Activated CD4-positive, alpha-beta memory T cell treated with anti-CD3 and anti-CD28 coated beads for 36 hours (primary cell): ENCODE data around the gene ADGRF1. TPM values are rescaled to one million over a fixed set of nuclear protein-coding genes. Genes with fewer than 3 reads are reported as not detected.

Source experiments
- CTCF ChIA-PET: fragments of 350-600 bp; sonication (Branson Sonifier 250); formaldehyde crosslinking; loops from one replicate; lab custom pipeline; 2021; ENCODE audit warnings: antibody characterized with exemption, inconsistent platforms; lab: Charles Lee
- POLR2A ChIA-PET: fragments of 350-600 bp; sonication (Branson Sonifier 250); formaldehyde crosslinking; loops from one replicate; lab custom pipeline; 2021; ENCODE audit warnings: antibody characterized with exemption; lab: Charles Lee
- DNase-seq: peaks from one replicate; pipeline ENCODE4 v3.0.0-alpha.2; 2020
- H3K27ac Mint-ChIP-seq: one replicate; pipeline ENCODE4 v1.8.0; 2021; ENCODE audit warnings: mixed read lengths
- H3K27me3 Mint-ChIP-seq: one replicate; pipeline ENCODE4 v1.8.0; 2021; ENCODE audit warnings: mixed read lengths
- H3K36me3 Mint-ChIP-seq: one replicate; pipeline ENCODE4 v1.8.0; 2021; ENCODE audit warnings: mixed read lengths
- H3K4me1 Mint-ChIP-seq: one replicate; pipeline ENCODE4 v1.8.0; 2021; ENCODE audit warnings: low read depth, mixed read lengths
- H3K4me3 Mint-ChIP-seq: one replicate; pipeline ENCODE4 v1.8.0; 2021; ENCODE audit warnings: mild to moderate bottlenecking, mixed read lengths
- H3K9me3 Mint-ChIP-seq: one replicate; pipeline ENCODE4 v1.8.0; 2021; ENCODE audit warnings: mixed read lengths
- intact Hi-C: fragments of 100-400 bp; cut with micrococcal nuclease; formaldehyde crosslinking; loops from one replicate; pipeline ENCODE4 v1.15.1; 2023
- total RNA-seq, 2 experiments: library from RNA; stranded (reverse); gene quantifications; one replicate each; pipeline ENCODE4 v1.2.3, GENCODE V29; 2021

ADGRF1 gene
- total RNA-seq, 2 experiments from 2014 or later, result not detected

- POLR2A ChIA-PET, result no interaction called here
- Mint-ChIP-seq H3K36me3 (no peaks in the 10 kb centered on the region), H3K4me3 (no peak overlapping the region), H3K4me1 (no peaks in the 10 kb centered on the region), H3K27me3 (peaks cover 3% of the 10 kb centered on the region), H3K9me3 (no peaks in the 10 kb centered on the region), H3K27ac (no peak overlapping the region)
- intact Hi-C loops, result no loop called here
- no peak for DNase-seq
- CTCF ChIA-PET, result no interaction called here
These were observed 78.5 kb downstream of the ADGRF1 start for GRCh38 chr6:46963626-46964025.

DNA sequence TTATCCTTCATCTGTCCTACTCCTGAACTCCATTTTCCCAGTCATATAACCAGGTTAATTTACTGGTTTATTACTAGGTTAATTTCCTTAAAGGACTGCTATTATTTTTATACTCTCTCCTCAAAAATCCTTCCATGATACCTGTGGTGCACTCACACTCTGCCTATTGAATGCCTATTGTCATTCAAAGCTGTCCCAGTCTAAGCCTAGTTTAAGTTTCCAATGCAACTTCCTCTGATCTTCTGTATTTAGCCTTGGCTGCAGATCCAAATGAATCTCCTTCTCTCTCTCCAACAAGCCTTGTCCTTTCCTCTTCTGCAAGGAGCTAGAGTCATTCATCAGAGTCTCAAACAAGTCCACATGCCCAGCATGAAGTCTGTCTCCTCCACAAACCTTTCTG lies 79.1 kb downstream of the ADGRF1 start:
- no peak overlapping the region for H3K4me3 Mint-ChIP-seq
- H3K27me3 Mint-ChIP-seq, result peaks cover 3% of the 10 kb centered on the region
- H3K9me3 Mint-ChIP-seq, result no peaks in the 10 kb centered on the region
- CTCF ChIA-PET, result no interaction called here
- H3K36me3 Mint-ChIP-seq, result no peaks in the 10 kb centered on the region
- intact Hi-C loops, result no loop called here
- no peak overlapping the region for H3K27ac Mint-ChIP-seq
- no peaks in the 10 kb centered on the region for H3K4me1 Mint-ChIP-seq
- DNase-seq, result no peak
- POLR2A ChIA-PET, result no interaction called here

GRCh38 chr6:46961711-46962110 lies 80.4 kb downstream of the ADGRF1 start:
- H3K4me3 Mint-ChIP-seq, result no peak overlapping the region
- intact Hi-C loops, result no loop called here
- H3K27ac Mint-ChIP-seq, result no peak overlapping the region
- H3K9me3 Mint-ChIP-seq, result no peaks in the 10 kb centered on the region
- CTCF ChIA-PET, result no interaction called here
- no peaks in the 10 kb centered on the region for H3K4me1 Mint-ChIP-seq
- POLR2A ChIA-PET, result no interaction called here
- H3K36me3 Mint-ChIP-seq, result no peaks in the 10 kb centered on the region
- DNase-seq, result no peak
- peaks cover 3% of the 10 kb centered on the region for H3K27me3 Mint-ChIP-seq

- DNase-seq, result no peak
- Mint-ChIP-seq H3K9me3 (no peaks in the 10 kb centered on the region), H3K36me3 (no peaks in the 10 kb centered on the region), H3K27ac (no peak overlapping the region), H3K4me3 (no peak overlapping the region), H3K27me3 (peaks cover 3% of the 10 kb centered on the region), H3K4me1 (no peaks in the 10 kb centered on the region)
- intact Hi-C loops, result no loop called here
- CTCF ChIA-PET, result no interaction called here
- POLR2A ChIA-PET, result no interaction called here
These were observed 80.9 kb downstream of the ADGRF1 start for GRCh38 chr6:46961232-46961631.

GRCh38 chr6:46959419-46959818 lies 82.7 kb downstream of the ADGRF1 start:
- Mint-ChIP-seq H3K4me3 (no peak overlapping the region), H3K36me3 (no peaks in the 10 kb centered on the region), H3K27me3 (peaks cover 2% of the 10 kb centered on the region), H3K4me1 (no peaks in the 10 kb centered on the region), H3K9me3 (no peaks in the 10 kb centered on the region), H3K27ac (no peak overlapping the region)
- POLR2A ChIA-PET, result no interaction called here
- CTCF ChIA-PET, result no interaction called here
- intact Hi-C loops, result no loop called here
- DNase-seq, result no peak

DNA sequence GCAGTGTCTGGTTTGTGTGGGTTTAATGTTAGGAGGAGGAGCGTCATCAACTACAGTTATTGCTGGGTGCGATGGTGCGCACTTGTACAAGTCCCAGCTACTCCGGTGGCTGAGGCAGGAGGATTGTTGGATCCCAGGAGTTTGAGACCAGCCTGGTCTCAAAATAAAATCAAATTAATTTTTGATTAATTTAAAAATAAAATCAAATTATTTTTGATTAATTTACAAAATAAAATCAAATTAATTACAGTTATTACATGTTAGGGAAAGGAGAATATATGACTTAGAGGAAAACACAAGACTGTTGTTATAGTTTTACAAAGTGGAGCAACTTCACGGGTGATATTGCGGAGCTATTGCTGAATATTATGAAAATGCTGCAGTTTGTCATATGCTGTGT lies 85.7 kb downstream of the ADGRF1 start:
- no peaks in the 10 kb centered on the region for H3K36me3 Mint-ChIP-seq
- H3K9me3 Mint-ChIP-seq, result no peaks in the 10 kb centered on the region
- no peaks in the 10 kb centered on the region for H3K4me1 Mint-ChIP-seq
- ChIA-PET POLR2A (no interaction called here), CTCF (no interaction called here)
- no peak for DNase-seq
- peaks cover 7% of the 10 kb centered on the region for H3K27me3 Mint-ChIP-seq
- no peak overlapping the region for H3K4me3 Mint-ChIP-seq
- intact Hi-C loops, result no loop called here
- H3K27ac Mint-ChIP-seq, result no peak overlapping the region

DNA sequence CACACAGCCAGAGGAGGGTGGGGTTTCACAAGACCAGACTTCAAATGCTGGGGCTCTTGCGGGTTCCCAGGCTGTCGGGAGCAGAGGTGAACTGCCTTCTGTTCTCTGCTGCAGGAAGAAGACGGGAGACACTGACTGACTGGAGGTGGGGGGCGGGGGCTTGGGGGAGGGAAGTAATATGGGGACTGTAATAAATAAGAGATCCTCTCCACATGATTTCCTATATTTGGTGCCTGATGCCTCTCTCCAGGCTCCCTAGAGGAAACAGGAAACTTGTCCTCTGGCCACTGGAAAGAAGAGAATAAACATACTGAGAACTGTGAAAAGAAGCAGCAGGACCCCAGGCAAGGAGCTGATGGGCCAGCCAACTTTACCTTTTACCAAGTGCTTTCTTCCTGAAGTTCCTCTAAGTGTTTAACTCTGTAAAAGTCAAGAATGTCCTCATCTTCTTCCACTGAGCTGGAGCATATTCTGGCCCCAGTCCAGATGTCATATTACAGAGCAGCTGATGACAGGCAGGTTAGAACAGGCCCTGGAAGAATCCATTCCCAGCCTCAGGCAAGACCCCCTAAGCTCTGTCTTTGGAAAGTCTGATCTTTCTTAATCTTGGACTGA lies 87.2 kb downstream of the ADGRF1 start:
- intact Hi-C loops, result no loop called here
- no peak for DNase-seq
- Mint-ChIP-seq H3K4me3 (no peak overlapping the region), H3K4me1 (no peaks in the 10 kb centered on the region), H3K9me3 (no peaks in the 10 kb centered on the region), H3K36me3 (no peaks in the 10 kb centered on the region), H3K27ac (no peak overlapping the region), H3K27me3 (peaks cover 7% of the 10 kb centered on the region)
- ChIA-PET POLR2A (no interaction called here), CTCF (no interaction called here)

GRCh38 chr6:46953921-46954320 lies 88.2 kb downstream of the ADGRF1 start:
- Mint-ChIP-seq H3K36me3 (no peaks in the 10 kb centered on the region), H3K27ac (no peak overlapping the region), H3K4me3 (no peak overlapping the region), H3K27me3 (peaks cover 7% of the 10 kb centered on the region), H3K4me1 (no peaks in the 10 kb centered on the region), H3K9me3 (no peaks in the 10 kb centered on the region)
- CTCF ChIA-PET, result no interaction called here
- intact Hi-C loops, result no loop called here
- DNase-seq, result no peak
- POLR2A ChIA-PET, result no interaction called here

- H3K4me1 Mint-ChIP-seq, result no peaks in the 10 kb centered on the region
- no peak for DNase-seq
- H3K9me3 Mint-ChIP-seq, result no peaks in the 10 kb centered on the region
- intact Hi-C loops, result no loop called here
- ChIA-PET CTCF (no interaction called here), POLR2A (no interaction called here)
- no peak overlapping the region for H3K4me3 Mint-ChIP-seq
- H3K27ac Mint-ChIP-seq, result no peak overlapping the region
- H3K27me3 Mint-ChIP-seq, result peaks cover 11% of the 10 kb centered on the region
- no peaks in the 10 kb centered on the region for H3K36me3 Mint-ChIP-seq
These were observed 92.4 kb downstream of the ADGRF1 start for GRCh38 chr6:46949632-46950280.

GRCh38 chr6:46948699-46949098 lies 93.4 kb downstream of the ADGRF1 start:
- POLR2A ChIA-PET, result no interaction called here
- intact Hi-C loops, result no loop called here
- Mint-ChIP-seq H3K9me3 (no peaks in the 10 kb centered on the region), H3K4me1 (no peaks in the 10 kb centered on the region), H3K27me3 (peaks cover 11% of the 10 kb centered on the region), H3K27ac (no peak overlapping the region), H3K4me3 (no peak overlapping the region), H3K36me3 (no peaks in the 10 kb centered on the region)
- no peak for DNase-seq
- CTCF ChIA-PET, result no interaction called here

Other genes with a start within 250 kb of the ADGRF1 start
- gene MEP1A, start 248.9 kb downstream of the ADGRF1 start, total RNA-seq, result not detected
- gene ADGRF5, start 120.4 kb downstream of the ADGRF1 start, total RNA-seq, result not detected